A673 (cell line): ENCODE measurements around the gene ABCA10. TPM values are rescaled to one million over a fixed set of nuclear protein-coding genes. Genes with fewer than 3 reads are reported as not detected.
A peak's percentile ranks its signal among the peaks of the same experiment; 100 is the strongest.

Source experiments
- BruUV-seq: library from RNA; stranded (reverse); fragments of 400-500 nt; replicated peaks from 2 replicates; lab custom pipeline; 2021; lab: Mats Ljungman, UMichigan
- CTCF ChIA-PET: fragments of 300-600 bp; sonication (Branson Sonifier 250); formaldehyde crosslinking; loops from one replicate; lab custom pipeline; 2022; ENCODE audit warnings: antibody characterized with exemption; lab: Charles Lee
- POLR2A ChIA-PET: fragments of 300-600 bp; sonication (Branson Sonifier 250); formaldehyde crosslinking; loops from one replicate; lab custom pipeline; 2022; ENCODE audit warnings: antibody characterized with exemption; ENCODE audit not compliant: low non-redundant PET; lab: Charles Lee
- DNase-seq: peaks from one replicate; pipeline ENCODE4 v3.0.0-alpha.2; 2015; ENCODE audit warnings: low spot score
- H3K27ac ChIP-seq: fragments of 200-600 bp; sonication (generic); 2 replicates; pipeline ENCODE4 v1.5.1; 2016; ENCODE audit warnings: mixed run types, low read depth, mild to moderate bottlenecking, mixed read lengths, antibody characterized with exemption, low read length; ENCODE audit not compliant: poor library complexity, severe bottlenecking
- H3K27me3 ChIP-seq: fragments of 200-600 bp; sonication (generic); replicated peaks from 2 replicates; pipeline ENCODE4 v1.6.1; 2017; ENCODE audit warnings: mixed run types, low read depth, mild to moderate bottlenecking, mixed read lengths, antibody characterized with exemption, low read length; ENCODE audit not compliant: insufficient read depth, poor library complexity
- H3K36me3 ChIP-seq: fragments of 200-600 bp; sonication (generic); 2 replicates; pipeline ENCODE4 v1.6.1; 2016; ENCODE audit warnings: mixed run types, mild to moderate bottlenecking, mixed read lengths, antibody characterized with exemption, low read length; ENCODE audit not compliant: insufficient read depth, poor library complexity, severe bottlenecking
- H3K4me1 ChIP-seq: fragments of 200-600 bp; sonication (generic); 2 replicates; pipeline ENCODE4 v1.6.1; 2017; ENCODE audit warnings: mixed run types, mild to moderate bottlenecking, mixed read lengths, antibody characterized with exemption, low read length; ENCODE audit not compliant: insufficient read depth, poor library complexity, severe bottlenecking
- H3K4me3 ChIP-seq: fragments of 200-600 bp; sonication (generic); 2 replicates; pipeline ENCODE4 v1.5.1; 2016; ENCODE audit warnings: low read depth, mixed run types, mild to moderate bottlenecking, mixed read lengths, low read length; ENCODE audit not compliant: poor library complexity, severe bottlenecking
- H3K9me3 ChIP-seq: fragments of 200-600 bp; sonication (generic); 2 replicates; pipeline ENCODE4 v1.6.1; 2016; ENCODE audit warnings: mixed run types, low read depth, mild to moderate bottlenecking, mixed read lengths, antibody characterized with exemption, low read length; ENCODE audit not compliant: poor library complexity, severe bottlenecking
- CTCF ChIP-seq: fragments of 300-800, 200-600 bp; sonication (generic); conservative IDR thresholded peaks from 2 replicates; pipeline ENCODE4 v1.5.1; 2017; ENCODE audit warnings: low read depth, mild to moderate bottlenecking, antibody characterized with exemption, low read length, moderate library complexity, mixed read lengths
- EZH2 ChIP-seq: fragments of 200-600 bp; sonication (generic); IDR thresholded peaks from 2 replicates; pipeline ENCODE4 v1.6.1; 2017; ENCODE audit warnings: borderline replicate concordance, low read depth, mild to moderate bottlenecking, mixed read lengths, antibody characterized with exemption, low read length; ENCODE audit not compliant: poor library complexity, severe bottlenecking
- intact Hi-C: fragments of 100-400 bp; cut with micrococcal nuclease; formaldehyde crosslinking; loops from one replicate; pipeline ENCODE4 v1.10.0; 2022; ENCODE audit not compliant: unreplicated experiment
- total RNA-seq: library from RNA; stranded (reverse); gene quantifications from 2 replicates; pipeline ENCODE4 v1.2.3, GENCODE V29; 2021

The ABCA10 gene
- total RNA-seq, 1 experiment from 2014 or later: 0.47 TPM

DNA sequence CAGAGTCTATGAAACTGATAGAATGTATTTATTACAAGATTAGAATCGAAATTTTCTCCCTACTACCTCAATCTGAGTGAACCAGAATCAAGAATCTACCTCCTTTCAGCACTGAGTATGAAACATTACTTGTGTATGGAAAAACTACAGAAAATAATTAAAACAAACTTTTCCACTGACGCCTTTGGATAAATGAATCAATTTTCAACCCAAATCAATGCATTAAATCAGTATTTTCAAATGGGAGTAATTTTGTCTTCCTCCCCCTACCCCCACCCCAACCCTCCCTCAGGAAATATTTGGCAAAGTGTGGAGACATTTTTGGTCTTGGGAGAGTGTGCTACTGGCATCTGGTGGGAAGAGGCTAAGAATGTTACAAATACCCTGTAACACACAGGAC is 7.8 kb upstream of the ABCA10 start:
- Histone ChIP-seq H3K9me3 (peaks cover 14% of the 10 kb centered on the region), H3K27me3 (no peaks in the 10 kb centered on the region), H3K4me1 (peaks cover 16% of the 10 kb centered on the region), H3K27ac (peak overlapping the region; percentile 39), H3K36me3 (no peaks in the 10 kb centered on the region), H3K4me3 (no peak overlapping the region)
- no peak for TF ChIP-seq CTCF
- no peak for TF ChIP-seq EZH2
- CTCF ChIA-PET: interaction anchor here (1.3 to 1.8 kb wide), 2 partner anchors 441 to 464 kb away, joined by 3 to 9 read pairs; no protein-coding TSS in a partner anchor
- intact Hi-C loops: loop anchor here (5.0 kb wide), 2 partner anchors 174 to 254 kb away; partner anchors contain the start of gene ABCA9
- DNase-seq: no peak
- POLR2A ChIA-PET: no interaction called here
- BruUV-seq: no TSS peak

DNA sequence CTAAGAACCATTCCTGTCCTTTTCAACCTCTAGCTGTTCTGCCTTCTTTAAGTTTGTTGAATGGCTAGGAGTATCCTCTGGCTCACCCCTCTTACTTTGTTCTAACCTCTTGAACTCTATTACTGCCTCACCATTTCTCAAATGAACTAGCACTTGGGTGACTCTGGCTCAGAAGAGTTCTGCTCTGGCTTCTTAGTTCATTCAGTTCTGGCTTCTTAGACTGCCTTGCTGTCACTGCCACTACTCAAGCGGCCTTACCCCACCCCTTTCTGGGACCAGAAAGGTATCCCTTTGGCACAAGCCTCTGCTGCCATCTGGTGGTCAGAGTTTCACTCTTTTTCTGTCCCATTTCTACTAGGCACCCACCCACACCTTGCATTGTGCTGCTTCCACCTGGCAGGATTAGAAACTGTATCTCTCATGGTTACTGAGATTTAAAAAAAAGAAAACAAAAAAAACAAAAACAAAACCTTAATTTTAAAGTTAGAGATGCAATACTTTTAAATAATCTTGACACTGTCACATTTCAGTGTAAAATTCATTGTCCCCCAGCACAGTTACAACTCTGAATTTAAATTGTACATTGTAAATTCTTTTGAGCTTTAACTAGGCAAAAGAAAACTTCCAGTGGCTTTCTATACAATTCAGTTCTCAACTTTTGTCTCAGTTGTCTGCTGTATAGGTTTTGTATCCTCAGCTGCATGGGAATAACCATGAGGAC is 6.9 kb upstream of the ABCA10 start:
- ChIA-PET POLR2A (no interaction called here), CTCF (interaction anchor here (1.3 to 1.8 kb wide), 3 partner anchors 440 to 463 kb away, joined by 3 to 9 read pairs (median 9); no protein-coding TSS in a partner anchor)
- Histone ChIP-seq H3K36me3 (no peaks in the 10 kb centered on the region), H3K27me3 (no peaks in the 10 kb centered on the region), H3K4me1 (peaks cover 16% of the 10 kb centered on the region), H3K4me3 (no peak overlapping the region), H3K9me3 (peaks cover 14% of the 10 kb centered on the region), H3K27ac (peak overlapping the region; percentile 39)
- DNase-seq: peak; percentile 94
- TF ChIP-seq CTCF (peak; percentile 84), EZH2 (no peak)
- BruUV-seq: no TSS peak
- intact Hi-C loops: loop anchor here (1.0 to 5.0 kb wide), 5 partner anchors 173 to 463 kb away; partner anchors contain the start of gene ABCA9

- BruUV-seq: no TSS peak
- Histone ChIP-seq H3K27ac (no peak overlapping the region), H3K9me3 (peaks cover 14% of the 10 kb centered on the region), H3K36me3 (no peaks in the 10 kb centered on the region), H3K4me3 (no peak overlapping the region), H3K4me1 (peaks cover 16% of the 10 kb centered on the region), H3K27me3 (no peaks in the 10 kb centered on the region)
- ChIA-PET POLR2A (interaction anchor here (0.6 kb wide), 1 partner anchor 448 kb away, joined by 3 read pairs; no protein-coding TSS in a partner anchor), CTCF (no interaction called here)
- intact Hi-C loops: no loop called here
- no peak for DNase-seq
- TF ChIP-seq CTCF: no peak
- no peak for TF ChIP-seq EZH2
Measured at GRCh38 chr17:69232650-69233049, 4.0 kb upstream of the ABCA10 start.
